LNCaP clone FGC (cell line): ENCODE results near the gene GOLGA3.

Experiments
- DNase-seq: peaks from one replicate; pipeline ENCODE4 v3.0.0-alpha.2; 2011; ENCODE audit warnings: low read depth
- H3K4me3 ChIP-seq: 2 replicates; pipeline ENCODE4 v1.5.1; 2011; ENCODE audit warnings: mild to moderate bottlenecking, low read depth, low read length, control low read depth
- TF ChIP-seq, protein P1 (sequence below): IDR thresholded peaks from 2 replicates; pipeline ENCODE4 v1.5.1; 2012; ENCODE audit warnings: mild to moderate bottlenecking; ENCODE audit not compliant: control insufficient read depth, insufficient read depth; ENCODE audit errors: extremely low read depth

Gene GOLGA3

DNA sequence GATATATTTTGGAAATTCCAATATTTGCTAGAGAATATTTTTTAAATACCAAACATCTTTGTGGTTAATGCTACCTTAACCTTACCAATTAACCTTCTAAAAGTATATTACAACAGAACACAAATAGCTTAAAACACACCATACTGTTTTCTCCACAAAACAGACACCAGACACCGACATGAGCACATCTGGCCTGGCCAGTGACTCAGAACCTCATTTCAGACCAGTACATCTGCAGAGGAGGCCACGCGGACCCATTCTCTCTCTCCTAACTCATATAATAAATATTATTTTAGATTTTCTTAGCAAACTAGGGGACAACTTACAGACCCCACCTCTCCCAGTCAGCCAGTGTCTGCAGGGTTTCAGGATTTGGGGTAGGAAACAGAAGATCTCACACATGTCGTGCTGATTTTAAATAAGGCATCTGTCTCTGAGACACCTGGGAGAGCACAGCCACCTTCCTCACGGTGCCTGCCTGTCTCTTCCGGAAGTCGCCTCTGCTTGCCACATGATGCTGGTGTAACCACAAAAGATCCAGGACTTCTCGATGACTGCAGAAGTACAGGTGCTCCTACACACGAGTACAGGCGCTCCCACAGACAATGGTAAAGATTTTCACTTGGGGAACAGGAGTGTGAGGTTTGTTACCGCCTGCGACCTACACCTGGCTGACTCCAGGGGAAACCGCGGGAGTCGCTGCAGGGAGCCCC lies 57.4 kb downstream of the GOLGA3 start:
- H3K4me3 ChIP-seq: no peak overlapping the region
- no peak for DNase-seq

DNA sequence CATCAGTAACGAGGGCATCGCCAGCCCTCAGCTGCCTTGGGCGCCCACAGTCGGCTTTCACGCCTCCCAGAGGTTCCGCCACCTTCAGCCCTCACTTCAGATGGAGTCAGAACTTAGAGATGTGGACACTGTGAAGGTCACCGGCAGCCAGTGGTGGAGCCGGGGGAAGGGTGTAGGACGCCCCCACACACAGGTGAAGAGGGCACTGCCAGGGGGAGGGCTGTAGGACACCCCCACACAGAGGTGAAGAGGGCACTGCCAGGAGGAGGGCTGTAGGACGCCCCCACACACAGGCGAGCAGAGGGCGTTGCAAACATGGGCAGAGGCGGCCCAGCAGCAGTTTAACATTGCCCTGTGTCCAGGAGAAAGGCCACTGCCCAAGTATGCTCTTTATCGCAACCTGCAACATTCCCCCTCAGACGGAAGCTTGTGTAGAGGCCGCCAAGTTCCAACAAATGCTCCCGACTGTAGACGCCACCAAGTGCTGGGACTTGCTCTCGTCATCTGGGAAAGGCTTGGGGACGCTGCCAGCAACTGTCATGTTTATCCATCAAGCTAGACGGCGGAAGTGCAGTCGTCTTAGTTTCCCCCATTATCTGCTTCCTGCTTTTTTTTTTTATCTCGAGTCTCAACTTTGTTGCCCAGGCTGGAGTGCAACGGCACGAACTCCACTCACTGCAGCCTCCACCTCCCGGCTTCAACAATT lies 62.1 kb downstream of the GOLGA3 start:
- no peak for DNase-seq
- H3K4me3 ChIP-seq: no peak overlapping the region
- TF ChIP-seq, protein P1, sequence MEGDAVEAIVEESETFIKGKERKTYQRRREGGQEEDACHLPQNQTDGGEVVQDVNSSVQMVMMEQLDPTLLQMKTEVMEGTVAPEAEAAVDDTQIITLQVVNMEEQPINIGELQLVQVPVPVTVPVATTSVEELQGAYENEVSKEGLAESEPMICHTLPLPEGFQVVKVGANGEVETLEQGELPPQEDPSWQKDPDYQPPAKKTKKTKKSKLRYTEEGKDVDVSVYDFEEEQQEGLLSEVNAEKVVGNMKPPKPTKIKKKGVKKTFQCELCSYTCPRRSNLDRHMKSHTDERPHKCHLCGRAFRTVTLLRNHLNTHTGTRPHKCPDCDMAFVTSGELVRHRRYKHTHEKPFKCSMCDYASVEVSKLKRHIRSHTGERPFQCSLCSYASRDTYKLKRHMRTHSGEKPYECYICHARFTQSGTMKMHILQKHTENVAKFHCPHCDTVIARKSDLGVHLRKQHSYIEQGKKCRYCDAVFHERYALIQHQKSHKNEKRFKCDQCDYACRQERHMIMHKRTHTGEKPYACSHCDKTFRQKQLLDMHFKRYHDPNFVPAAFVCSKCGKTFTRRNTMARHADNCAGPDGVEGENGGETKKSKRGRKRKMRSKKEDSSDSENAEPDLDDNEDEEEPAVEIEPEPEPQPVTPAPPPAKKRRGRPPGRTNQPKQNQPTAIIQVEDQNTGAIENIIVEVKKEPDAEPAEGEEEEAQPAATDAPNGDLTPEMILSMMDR: no peak

More for the DNA sequence above, 57.4 kb downstream of the GOLGA3 start:
- TF ChIP-seq, protein P1: no peak

DNA sequence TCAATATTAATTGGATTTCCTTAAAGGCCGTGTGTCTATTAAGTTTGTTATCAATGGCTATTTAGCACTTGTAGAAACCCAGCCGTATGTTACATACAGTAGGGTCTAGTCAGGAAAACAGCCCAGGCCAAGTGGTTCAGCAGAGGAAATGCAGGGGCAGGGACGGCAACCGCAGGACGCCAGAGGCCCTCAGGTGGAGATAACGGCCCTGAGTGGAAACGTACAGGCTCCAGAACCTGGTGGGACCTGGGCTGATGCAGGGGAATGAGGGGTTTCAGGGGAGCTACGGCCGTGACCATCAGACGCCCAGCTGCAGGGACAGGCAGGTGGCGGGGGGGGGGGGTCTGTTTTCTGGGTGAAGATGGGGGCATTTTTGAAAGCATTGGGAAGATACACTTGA lies 63.3 kb downstream of the GOLGA3 start:
- TF ChIP-seq, protein P1: no peak
- no peak overlapping the region for H3K4me3 ChIP-seq

DNA sequence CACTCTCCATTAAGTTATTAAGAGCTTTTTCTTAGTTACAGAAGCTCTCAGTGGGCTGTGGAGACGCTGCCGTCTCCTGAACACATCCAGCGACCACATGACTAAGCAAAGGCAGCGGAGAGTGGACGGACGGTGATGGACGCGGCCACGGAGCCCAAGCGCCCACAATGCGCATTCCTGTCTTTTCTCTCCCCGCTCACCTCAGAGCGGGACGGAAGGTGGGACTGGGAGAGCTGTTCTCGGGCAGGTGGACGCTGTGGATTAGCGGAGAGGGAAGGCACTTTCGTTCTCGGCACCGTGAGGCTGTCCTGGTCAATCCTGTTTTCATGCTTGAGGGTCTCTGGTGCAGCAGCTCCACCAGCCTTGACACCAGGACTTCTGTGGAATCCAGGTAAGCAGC lies 64.4 kb downstream of the GOLGA3 start:
- H3K4me3 ChIP-seq: no peak overlapping the region
- no peak for DNase-seq
- TF ChIP-seq, protein P1: no peak

More for the DNA sequence above, 63.3 kb downstream of the GOLGA3 start:
- DNase-seq: no peak

DNA sequence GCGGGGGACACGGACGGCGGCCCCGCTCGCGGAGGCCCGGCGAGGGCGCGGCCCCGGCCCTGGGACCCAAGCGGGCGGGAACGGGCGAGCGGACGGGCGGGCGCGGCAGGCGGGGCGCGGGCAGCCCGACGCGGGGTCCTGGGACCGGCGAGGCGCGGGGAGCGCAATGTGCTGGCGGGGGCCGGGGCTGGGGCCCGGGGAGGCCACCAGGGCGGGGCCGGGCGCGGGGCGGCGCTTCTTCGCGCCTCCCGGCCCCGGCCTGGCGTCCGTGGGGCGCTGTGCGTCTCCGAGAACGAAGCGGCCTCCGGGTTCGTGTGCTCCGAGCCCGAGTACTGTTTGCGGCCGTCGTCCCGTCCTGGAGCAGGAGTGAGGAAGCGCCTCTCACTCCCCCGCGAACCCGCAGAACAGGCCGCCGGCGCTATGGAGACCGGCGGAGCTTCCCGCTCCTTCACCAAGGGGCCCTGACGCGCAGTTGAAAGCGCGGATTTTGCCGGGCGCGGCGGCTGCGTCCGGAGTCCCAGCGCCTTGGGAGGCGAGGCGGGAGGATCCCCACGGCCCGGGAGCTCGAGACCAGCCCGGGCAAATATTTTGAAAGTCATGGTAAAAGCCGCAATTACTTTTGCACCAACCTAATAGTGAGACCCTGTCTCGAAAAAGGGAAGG lies 66.6 kb downstream of the GOLGA3 start:
- peak; percentile 52 for DNase-seq

DNA sequence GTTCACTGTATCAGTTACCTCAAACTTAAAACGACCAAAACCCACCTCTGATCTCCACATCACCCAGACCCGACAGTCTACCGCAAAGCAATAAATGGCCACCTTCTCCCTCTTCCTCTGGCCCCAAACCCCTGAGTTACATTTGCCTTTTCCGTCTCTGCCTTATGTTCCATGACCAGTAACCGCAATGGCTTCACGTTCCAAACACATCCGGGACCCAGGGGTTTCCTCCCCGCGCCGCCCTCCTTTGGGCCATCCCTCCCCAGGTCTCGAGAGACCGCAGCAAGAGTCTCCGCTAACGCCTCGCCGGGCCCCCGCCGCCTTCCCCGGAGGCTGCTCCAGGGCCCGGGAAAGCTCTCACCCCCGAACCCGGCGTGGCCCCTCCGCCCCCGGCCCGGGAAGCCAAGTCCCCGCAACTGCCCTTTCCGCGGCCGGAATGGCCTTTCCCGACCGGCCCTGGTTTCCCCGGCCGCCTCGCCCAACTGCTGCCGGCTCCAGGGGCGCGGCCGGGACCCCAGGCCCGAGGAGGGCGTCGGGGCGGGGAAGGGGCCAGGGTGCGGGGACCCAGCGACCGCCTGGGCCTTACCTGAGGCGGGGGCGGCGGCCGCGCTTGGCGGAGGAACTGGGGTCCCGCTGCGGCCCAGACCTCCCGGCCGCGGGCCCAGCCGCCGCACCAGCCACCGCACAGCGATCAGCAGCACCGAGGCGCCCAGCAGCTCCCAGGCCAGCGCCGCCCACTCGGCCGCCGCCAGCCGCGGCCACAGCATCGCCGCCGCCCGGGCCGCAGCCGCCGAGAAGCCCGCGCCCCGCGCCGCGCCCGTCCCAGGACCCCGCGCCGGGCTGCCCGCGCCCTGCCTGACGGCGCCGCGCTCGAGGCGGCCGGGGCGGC lies 67.4 kb downstream of the GOLGA3 start, which contains the start of gene ANKLE2:
Gene ANKLE2 (minus strand): TSS at position 801 of the 889 bp plus-strand sequence. CDS start 34 bp downstream, at position 767.
- TF ChIP-seq, protein P1: no peak
- DNase-seq: no peak
- peak within 1 kb of the TSS; percentile 96 for H3K4me3 ChIP-seq

More for the DNA sequence above, 66.6 kb downstream of the GOLGA3 start:
- peak overlapping the region; percentile 54 for H3K4me3 ChIP-seq
- TF ChIP-seq, protein P1: peak; percentile 28; the same call in 1 of the 2 replicates
